ENCODE data around the gene DOK3.

The DOK3 gene

GRCh38 chr5:177465044-177465443 lies 44.6 kb downstream of the DOK3 start:
- H3K27me3 ChIP-seq (replicated peaks; ENCODE audit: control insufficient read depth, insufficient read depth, low read length), result no peaks in the 10 kb centered on the region; the same call in 1 of the 2 replicates
- no peak for DNase-seq (ENCODE audit: extremely low read depth, insufficient read length)
- TF ChIP-seq, protein P1, sequence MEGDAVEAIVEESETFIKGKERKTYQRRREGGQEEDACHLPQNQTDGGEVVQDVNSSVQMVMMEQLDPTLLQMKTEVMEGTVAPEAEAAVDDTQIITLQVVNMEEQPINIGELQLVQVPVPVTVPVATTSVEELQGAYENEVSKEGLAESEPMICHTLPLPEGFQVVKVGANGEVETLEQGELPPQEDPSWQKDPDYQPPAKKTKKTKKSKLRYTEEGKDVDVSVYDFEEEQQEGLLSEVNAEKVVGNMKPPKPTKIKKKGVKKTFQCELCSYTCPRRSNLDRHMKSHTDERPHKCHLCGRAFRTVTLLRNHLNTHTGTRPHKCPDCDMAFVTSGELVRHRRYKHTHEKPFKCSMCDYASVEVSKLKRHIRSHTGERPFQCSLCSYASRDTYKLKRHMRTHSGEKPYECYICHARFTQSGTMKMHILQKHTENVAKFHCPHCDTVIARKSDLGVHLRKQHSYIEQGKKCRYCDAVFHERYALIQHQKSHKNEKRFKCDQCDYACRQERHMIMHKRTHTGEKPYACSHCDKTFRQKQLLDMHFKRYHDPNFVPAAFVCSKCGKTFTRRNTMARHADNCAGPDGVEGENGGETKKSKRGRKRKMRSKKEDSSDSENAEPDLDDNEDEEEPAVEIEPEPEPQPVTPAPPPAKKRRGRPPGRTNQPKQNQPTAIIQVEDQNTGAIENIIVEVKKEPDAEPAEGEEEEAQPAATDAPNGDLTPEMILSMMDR (IDR thresholded peaks at IDR 0.05; ENCODE audit: insufficient read depth, low read length, poor library complexity, severe bottlenecking), result no peak
- H3K4me3 ChIP-seq (replicated peaks; ENCODE audit: low read depth, low read length), result no peak overlapping the region
- no peaks in the 10 kb centered on the region for H3K36me3 ChIP-seq (ENCODE audit: control insufficient read depth, insufficient read depth, low read length)

DNA sequence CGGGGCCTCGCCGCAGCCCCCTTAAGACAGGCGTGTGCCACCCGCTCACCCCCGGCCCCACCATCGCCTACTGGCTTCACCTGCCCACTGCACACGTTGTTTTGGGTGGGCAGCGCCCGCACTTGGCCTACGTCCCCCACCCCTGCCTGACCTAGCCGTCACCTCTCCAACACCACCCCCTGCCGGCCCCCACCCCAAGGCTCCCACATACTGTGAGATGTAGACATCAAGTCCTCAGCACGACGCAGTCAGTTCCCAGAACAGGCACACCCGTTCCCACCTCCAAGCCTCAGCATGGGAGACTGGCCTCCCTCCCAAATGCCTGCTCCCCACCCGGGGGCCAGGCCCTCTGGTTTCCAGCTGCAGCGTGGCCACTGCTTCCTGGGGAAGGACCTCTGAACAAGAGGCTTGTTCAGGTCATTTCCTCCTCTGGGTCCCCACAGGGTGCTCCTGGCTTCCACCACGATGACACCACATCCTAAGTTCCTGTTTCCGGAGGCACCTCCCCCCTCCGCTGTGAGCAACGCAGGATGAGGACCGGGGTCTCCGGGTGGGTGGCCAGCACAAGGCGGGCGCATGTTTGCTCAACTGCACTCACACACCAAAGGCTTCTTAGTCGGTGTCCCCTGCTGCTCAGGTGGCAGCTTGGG lies 47.5 kb downstream of the DOK3 start:
- H3K4me3 ChIP-seq (replicated peaks; ENCODE audit: low read depth, low read length), result no peak overlapping the region
- no peak for DNase-seq (ENCODE audit: extremely low read depth, insufficient read length)

GRCh38 chr5:177459819-177460628 lies 49.6 kb downstream of the DOK3 start:
- Histone ChIP-seq H3K36me3 (ENCODE audit: control insufficient read depth, insufficient read depth, low read length) (no peaks in the 10 kb centered on the region), H3K27me3 (replicated peaks; ENCODE audit: control insufficient read depth, insufficient read depth, low read length) (no peaks in the 10 kb centered on the region), H3K4me3 (replicated peaks; ENCODE audit: low read depth, low read length) (no peak overlapping the region)
- no peak for DNase-seq (ENCODE audit: extremely low read depth, insufficient read length)
- TF ChIP-seq, protein P1 (IDR thresholded peaks at IDR 0.05; ENCODE audit: insufficient read depth, low read length, poor library complexity, severe bottlenecking), result no peak

More for the DNA sequence above, 47.5 kb downstream of the DOK3 start:
- TF ChIP-seq, protein P1 (IDR thresholded peaks at IDR 0.05; ENCODE audit: insufficient read depth, low read length, poor library complexity, severe bottlenecking), result no peak
- H3K27me3 ChIP-seq (replicated peaks; ENCODE audit: control insufficient read depth, insufficient read depth, low read length), result no peaks in the 10 kb centered on the region
- no peaks in the 10 kb centered on the region for H3K36me3 ChIP-seq (ENCODE audit: control insufficient read depth, insufficient read depth, low read length)

GRCh38 chr5:177459357-177459756 lies 50.3 kb downstream of the DOK3 start:
- no peaks in the 10 kb centered on the region for H3K36me3 ChIP-seq (ENCODE audit: control insufficient read depth, insufficient read depth, low read length)
- H3K27me3 ChIP-seq (replicated peaks; ENCODE audit: control insufficient read depth, insufficient read depth, low read length), result no peaks in the 10 kb centered on the region
- TF ChIP-seq, protein P1 (IDR thresholded peaks at IDR 0.05; ENCODE audit: insufficient read depth, low read length, poor library complexity, severe bottlenecking), result no peak
- DNase-seq (ENCODE audit: extremely low read depth, insufficient read length), result no peak
- H3K4me3 ChIP-seq (replicated peaks; ENCODE audit: low read depth, low read length), result no peak overlapping the region

DNA sequence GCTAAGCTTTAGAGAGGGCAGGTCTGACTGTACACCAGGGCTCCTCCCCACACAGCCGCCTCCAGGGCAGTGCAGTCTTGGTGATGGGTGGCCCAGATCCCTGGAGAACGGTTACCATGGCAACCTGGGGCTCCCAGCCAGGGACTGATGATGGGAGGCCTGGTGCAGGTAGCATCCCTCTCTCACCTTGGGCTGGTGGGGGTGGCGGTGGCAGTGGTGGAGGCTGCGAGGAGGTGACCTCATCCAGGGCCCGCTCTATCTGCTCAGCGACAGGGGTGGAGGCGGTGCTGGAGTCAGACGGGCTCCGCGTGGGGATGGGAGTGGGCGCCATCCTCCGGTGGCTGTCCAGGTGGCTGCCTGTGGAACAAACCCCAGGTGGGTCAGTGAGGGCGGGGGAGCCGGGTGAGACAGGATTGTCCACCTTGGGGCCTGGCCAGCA lies 50.7 kb downstream of the DOK3 start:
- Histone ChIP-seq H3K27me3 (replicated peaks; ENCODE audit: control insufficient read depth, insufficient read depth, low read length) (no peaks in the 10 kb centered on the region), H3K36me3 (ENCODE audit: control insufficient read depth, insufficient read depth, low read length) (no peaks in the 10 kb centered on the region)

More for the DNA sequence above, 50.7 kb downstream of the DOK3 start:
- TF ChIP-seq, protein P1 (IDR thresholded peaks at IDR 0.05; ENCODE audit: insufficient read depth, low read length, poor library complexity, severe bottlenecking), result no peak
- no peak overlapping the region for H3K4me3 ChIP-seq (replicated peaks; ENCODE audit: low read depth, low read length)
- no peak for DNase-seq (ENCODE audit: extremely low read depth, insufficient read length)
